HG02840 (cell line): ENCODE data around the gene PSME2.

Experiments
- ATAC-seq: cut with Tn5 transposase; IDR thresholded peaks from one replicate; pipeline ENCODE4 v1.9.1; 2021; ENCODE audit warnings: mild to moderate bottlenecking, moderate library complexity, moderate number of reproducible peaks; ENCODE audit not compliant: unreplicated experiment, low FRiP score

PSME2 gene

DNA sequence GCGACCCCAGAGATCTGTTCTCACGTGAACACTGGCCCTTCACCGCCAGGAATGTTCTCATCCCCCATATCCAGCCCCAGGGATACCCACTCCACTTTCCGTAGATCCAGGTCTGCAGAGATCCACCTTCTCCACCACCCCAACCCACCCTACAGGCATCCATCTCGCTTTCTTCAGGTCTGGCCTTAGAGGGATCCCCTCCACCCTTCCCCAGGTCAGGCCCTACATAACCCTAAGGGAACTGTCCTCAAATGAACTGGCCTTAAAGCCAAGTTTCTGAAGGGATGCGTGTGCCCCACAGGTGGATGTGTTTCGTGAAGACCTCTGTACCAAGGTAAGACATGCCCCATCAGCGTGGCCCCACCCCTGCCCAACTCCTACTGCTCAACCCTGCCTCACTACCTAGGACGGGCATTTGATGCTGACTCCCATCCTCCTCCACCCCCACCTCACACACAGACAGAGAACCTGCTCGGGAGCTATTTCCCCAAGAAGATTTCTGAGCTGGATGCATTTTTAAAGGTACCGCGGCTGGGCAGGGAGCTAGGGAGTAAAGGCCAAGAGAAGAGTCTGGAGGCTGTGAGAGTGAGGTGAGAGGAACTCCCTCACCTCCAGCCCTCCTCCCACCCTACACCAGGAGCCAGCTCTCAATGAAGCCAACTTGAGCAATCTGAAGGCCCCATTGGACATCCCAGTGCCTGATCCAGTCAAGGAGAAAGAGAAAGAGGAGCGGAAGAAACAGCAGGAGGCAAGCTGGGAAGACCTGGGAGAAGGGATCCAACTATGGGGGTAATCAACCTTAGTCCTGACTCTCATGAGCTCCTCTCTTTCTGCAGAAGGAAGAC lies 9.5 kb downstream of the PSME2 start:
- ATAC-seq = no peak

DNA sequence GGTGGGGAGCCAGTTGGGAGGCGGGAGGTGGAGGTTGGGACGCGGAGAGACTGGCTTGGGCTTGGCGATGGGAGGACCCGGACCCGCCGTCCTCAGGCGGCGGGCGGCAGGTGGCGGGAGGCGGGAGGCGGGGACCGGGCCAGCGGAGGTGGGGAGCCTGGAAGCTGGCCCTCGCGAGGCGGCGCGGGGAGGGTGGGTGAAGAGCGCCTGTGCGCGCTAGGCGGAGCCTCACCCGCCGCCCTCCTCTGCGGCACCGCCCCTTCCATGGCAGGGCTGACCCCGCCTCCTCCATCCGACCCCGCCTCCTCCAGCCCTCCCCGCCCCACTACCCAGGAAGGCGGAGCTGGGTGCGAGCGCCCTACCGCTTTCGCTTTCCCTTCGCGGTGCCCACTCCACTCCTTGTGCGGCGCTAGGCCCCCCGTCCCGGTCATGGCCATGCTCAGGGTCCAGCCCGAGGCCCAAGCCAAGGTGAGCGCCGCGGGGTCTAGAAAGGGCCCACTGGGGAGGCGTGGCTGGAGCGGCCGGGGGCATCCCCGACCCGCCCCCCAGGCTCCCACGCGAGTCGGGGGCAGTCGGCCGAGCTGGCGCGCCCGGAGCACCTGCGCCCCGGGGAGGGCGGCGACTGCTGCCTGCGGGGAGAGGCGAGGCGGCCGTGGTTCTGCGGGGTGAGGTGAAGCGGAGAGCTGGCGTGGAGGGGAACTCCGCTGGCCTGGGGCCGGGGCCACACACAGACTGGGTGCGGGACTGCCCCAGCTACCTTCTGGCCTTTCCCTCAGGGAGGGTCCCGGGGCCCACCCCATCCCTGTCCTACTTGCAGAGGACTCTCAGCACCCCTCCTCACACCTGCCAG lies 10.4 kb downstream of the PSME2 start, which contains the start of gene PSME1:
TSS of gene PSME1 (plus strand) at position 361 of the 850 bp plus-strand sequence. CDS start at position 430, 69 bp downstream.
- ATAC-seq = peak; percentile 84

DNA sequence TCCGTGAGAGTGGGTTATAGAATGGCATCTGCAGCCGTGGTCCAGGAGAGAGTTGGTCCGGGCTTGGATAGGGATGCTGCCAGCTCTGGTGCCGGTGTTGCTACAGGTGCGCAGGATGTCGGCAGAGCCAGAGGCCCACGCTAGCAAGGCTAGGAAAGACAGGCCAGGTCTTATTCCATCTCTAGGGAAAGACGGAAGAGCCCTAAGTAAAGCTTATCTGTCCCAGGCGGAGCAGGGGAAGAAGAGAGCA lies 10.9 kb downstream of the PSME2 start:
- peak; percentile 13 for ATAC-seq

DNA sequence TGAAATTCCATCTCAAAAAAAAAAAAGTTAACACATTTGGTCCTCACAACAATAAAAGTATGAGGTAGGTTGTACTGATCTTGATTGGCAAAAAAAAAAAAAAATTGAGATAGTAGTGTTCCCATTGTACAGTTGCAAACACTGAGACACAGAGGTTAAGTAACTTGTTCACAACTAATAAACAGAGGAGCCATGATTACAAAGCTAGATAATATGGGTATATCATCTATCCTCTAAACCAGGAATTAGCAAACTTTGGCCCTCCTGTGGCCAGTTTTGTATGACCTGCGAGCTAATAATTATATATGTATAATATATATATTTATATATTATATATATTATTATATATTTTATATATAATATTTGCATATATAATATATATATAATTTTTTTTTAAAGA lies 12.7 kb downstream of the PSME2 start:
- no peak for ATAC-seq

DNA sequence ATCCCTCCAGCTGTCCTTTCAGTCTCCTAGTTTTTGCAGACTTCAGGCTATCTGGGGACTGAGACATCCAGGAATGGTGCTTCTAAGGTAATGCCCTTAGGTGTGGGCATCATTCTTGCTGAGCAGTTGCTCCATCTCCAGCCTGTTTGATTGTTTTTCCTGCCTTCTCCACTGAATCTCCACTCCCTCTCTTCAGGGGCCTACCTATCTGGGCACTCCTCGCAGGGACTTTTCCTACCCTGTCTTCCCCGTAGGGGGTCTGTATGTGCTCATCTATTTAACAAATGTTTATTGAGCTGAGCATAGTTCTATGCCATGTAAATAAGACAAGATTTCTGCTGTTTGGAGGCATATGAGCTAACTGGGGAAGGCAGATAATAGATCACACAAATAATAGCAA lies 13.4 kb downstream of the PSME2 start:
- no peak for ATAC-seq

DNA sequence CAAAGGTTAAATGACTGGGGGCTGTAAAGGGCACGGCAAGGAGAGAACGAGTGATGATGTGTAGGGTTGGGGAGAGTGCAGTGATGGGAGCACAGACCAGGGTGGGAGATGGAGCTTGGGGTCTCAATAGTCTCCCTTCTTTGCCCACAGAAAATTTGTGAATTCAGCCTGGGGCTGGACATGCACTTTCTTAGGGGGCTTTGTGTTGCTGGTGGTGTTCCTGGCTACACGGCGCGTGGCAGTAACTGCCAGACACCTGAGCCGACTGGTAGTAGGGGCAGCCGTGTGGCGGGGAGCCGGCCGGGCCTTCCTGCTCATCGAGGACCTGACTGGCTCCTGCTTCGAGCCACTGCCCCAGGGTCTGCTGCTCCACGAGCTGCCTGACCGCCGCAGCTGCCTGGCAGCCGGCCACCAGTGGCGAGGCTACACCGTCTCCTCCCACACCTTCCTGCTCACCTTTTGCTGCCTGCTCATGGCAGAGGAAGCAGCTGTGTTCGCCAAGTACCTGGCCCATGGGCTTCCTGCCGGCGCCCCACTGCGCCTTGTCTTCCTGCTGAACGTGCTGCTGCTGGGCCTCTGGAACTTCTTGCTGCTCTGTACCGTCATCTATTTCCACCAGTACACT lies 14.2 kb downstream of the PSME2 start:
- ATAC-seq = no peak

DNA sequence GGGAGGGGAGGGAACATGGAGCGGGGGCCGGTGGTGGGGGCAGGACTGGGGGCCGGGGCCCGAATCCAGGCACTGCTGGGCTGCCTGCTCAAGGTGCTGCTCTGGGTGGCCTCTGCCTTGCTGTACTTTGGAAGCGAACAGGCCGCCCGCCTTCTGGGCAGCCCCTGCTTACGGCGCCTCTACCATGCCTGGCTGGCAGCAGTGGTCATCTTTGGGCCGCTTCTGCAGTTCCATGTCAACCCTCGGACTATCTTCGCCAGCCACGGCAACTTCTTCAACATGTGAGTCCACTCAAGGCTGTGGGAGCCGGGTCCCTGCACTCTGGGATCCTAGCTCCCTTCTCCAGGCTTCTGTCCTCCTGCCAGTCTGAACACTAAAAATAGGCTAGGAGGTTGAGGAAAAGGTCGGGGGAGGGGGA lies 14.9 kb downstream of the PSME2 start:
- no peak for ATAC-seq

DNA sequence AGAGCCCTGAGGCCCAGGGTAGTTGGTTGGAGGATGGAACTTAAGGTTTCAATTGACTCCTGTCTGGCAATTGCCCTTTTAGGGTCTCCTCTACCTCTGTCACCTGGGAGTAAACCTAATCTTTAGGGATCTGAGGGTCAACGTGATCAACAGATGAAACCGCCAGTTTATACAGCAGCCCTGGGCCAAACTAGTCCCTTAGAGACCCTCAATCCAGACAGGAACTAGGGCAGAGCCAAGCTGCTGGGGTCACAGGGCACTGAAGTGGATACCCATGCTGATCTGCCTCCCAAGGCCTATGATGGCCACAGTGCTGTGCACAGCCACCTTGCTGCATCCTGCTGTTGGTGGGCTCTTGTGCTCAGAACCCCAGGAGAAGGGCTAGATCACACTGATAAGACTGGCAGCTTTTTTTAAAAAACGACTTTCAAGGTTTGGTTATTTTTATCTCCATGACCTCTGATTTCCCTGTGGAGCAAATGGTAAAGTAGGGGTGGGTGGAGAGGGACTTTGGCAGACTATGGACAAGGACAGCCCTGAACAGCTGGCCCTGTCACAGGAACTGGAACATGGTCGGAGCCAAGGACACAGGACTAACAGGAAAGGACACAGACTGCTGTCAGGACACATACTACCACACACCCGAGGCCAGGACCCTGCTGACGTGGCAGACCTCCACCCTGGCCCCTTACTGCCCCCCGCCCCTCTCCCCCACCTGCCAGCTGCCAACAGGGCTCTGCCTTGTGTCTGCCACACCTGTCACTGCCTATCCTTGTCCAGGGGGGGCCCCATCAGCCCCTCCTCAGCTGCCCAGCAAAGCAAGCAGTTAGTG lies 15.5 kb downstream of the PSME2 start:
- no peak for ATAC-seq

DNA sequence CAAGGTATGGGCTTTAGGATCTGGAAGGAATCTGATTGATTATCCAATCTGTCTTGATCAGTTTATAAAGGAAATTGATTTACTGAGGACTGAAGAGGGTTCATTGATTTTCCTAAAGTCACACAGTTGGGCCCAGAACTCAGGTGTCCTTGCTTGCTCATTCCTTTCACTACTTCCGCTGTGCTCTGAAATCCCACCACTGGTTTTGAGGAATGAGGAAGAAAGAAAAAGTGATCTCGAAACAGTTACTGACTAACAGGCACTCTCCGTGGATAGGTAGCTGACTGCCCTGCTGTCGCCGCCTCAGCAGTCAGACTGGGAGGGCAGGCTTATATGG lies 16.1 kb downstream of the PSME2 start, which contains the start of gene FITM1:
TSS of gene FITM1 (plus strand) at position 280 of the 337 bp plus-strand sequence. CDS start 905 bp downstream, outside the sequence.
- ATAC-seq = no peak

DNA sequence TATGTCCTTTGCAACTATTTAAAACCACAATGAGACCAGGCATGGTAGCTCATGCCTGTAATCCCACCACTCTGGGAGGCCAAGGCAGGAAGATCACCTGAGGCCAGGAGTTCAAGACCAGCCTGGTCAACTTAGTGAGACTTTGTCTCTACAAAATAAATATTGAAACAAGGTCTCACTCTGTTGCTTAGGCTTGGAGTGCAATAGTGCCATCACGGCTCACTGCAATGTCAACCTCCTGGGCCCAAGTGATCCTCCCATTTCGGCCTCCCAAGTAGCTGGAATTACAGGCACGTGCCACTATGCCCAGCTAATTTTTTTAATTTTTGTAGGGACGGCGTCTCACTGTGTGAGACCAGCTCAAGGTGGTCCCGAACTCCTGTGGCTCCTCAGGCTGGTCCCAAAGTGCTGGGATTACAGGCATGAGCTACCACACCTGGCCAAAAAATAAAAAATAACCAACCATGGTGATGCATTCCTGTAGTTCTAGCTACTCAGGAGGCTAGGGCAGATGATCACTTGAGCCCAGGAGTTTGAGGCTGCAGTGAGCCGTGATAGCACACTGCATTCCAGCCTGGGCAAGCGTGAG lies 16.9 kb downstream of the PSME2 start:
- ATAC-seq = no peak

DNA sequence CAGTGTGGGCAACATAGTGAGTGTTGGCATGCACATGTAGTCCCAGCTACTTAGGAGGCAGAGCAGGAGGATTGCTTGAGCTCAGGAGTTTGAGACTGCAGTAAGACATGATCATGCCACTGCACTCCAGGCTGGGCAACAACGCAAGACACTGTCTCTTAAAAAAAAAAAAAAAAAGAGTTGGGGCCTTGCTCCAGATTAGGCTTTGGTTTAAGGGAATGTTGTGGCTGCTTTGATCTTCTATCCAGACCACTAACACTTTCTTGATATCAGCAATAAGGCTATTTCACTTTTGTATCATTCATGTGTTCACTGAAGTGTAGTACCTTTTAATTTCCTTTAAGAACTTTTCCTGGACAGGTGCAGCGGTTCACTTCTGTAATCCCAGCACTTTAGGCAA lies 18.7 kb downstream of the PSME2 start:
- ATAC-seq = no peak

DNA sequence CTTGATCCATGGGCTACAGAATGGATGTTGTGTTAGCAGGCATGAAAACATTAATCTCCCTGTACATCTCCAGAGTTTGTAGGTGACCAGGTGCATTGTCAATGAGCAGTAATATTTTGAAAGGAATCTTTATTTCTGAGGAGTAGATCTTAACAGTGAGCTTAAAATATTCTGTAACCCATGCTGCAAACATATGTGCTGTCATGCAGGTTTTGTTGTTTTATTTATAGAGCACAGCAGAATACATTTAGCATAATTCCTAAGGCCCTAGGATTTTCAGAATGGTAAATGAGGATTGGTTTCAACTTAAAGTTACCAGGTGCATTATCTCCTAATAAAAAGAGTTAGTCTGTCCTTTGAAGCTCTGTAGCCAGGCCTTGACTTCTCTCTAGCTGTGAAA lies 19.5 kb downstream of the PSME2 start:
- no peak for ATAC-seq

DNA sequence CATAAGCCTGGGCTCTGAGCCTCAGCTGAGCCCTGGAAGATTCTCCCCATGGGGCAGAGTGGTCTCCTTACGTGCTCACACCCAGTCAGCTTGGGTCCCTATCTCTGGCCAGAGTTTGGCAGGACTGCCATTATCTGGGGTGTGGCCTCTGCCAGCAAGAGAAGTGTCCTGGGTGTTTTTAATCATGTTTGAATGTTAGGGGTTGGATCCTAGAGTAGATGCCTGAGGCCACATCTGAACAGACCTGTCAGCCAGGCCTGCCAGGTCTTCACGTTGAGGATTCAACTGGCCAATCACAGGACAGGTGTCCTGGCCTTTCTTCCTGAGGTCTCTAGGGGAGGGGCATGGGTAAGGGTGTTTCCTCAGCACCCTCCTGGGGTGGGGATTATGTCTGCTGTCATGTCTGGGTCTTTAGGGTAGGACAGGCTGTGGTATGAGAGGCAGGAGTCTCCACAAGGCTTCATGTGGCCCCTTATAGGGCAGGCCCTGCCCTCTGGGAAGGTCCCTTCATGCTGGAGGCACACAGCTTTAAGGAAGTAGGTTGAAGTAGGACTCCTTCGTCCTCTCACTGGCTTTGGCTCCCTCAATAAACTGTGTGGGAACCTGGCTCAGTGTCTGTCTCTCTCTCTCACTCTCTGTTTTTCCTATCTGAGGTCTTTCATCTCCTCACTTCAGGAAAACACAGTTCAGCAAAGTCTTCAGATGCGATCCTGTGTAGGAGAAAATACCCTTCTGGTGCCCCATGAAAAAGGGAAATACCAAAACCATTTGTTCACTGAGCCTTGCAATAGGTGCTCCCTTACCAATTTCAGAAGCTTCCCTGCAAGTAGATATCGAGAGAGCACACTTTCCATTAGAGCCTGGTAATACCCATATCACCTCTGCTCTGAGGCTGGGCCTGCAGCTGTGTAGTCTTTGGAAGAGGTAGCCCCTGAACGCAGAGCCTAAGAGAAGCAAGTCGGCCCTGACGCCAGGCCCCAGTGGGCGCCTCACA lies 22.7 kb downstream of the PSME2 start:
- ATAC-seq = no peak

DNA sequence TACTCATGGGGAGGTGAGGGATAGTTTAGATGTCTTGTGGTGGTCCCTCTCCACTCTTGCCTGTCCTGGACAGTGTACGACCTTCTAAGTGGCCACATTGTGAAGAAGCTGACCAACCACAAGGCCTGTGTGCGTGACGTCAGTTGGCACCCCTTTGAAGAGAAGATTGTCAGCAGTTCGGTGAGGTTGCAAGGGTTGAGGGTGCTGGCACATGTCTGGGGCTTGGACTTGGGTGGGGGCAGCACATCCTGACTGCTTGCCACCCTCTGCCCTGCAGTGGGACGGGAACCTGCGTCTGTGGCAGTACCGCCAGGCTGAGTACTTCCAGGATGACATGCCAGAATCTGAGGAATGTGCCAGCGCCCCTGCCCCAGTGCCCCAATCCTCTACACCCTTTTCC lies 23.5 kb downstream of the PSME2 start:
- ATAC-seq = no peak

DNA sequence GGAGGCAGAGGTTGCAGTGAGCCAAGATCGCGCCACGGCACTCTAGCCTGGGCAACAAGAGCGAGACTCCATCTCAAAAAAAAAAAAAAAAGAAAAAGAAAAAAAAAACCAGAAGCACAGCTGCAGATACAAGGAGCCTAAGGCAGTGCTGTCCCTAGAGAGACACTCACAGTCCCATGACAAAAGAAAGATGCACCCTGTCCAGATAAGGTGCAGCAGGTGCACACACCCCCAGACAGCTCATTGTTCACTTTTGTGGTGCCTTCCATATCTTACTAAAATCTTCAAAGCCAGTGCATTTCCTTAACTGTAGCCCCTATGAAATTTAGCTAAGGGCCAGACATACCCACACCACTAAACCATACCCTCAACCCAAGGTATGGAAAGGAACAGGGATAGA lies 24.0 kb downstream of the PSME2 start:
- ATAC-seq = no peak

DNA sequence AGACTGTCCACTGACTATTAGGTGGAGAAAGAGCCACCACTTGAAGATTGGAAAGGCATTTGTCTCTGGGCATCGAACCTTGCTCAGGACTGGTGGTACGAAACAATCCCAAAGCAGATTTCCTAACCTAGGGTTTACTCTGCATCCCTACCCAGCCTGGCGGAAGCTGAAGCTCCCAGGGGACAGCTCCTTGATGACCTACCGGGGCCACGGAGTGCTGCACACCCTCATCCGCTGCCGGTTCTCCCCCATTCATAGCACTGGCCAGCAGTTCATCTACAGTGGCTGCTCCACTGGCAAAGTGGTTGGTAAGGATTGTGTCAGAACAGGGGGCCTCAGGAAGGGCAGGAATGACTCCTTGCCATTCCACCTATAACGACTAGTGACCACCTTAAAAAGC lies 25.2 kb downstream of the PSME2 start:
- no peak for ATAC-seq

DNA sequence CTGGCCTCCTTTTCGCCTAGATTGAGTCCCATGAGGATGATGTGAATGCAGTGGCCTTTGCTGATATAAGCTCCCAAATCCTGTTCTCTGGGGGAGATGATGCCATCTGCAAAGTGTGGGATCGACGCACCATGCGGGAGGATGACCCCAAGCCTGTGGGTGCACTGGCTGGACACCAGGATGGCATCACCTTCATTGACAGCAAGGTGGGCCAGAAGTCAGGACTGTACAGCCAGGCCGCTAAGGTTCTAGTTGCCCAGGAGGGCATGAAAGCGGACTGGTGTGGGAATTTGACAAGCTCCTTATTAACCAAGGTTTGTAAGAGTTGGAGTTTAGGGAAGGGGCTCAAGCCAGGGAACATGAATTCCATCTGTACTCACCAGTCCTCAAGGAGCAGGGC lies 26.7 kb downstream of the PSME2 start:
- no peak for ATAC-seq

DNA sequence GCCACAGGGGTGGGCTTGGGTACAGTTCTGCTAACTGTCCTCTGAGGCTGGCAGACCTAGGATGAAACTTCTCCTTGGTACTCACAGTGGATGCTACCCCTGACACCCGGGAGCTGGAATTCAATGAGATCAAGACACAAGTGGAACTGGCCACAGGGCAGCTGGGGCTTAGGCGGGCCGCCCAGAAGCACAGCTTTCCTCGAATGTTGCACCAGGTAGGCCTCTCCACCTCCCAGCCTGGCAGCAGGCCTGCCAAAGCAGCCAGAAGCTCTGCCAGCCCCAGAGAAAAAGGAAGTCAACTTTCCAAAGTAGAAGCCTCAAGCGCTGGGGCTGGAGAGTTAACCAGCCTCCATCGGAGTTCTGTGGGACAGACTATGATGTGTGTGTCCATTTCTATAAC lies 29.2 kb downstream of the PSME2 start:
- no peak for ATAC-seq
